OCI-LY7 (cell line): ENCODE data around the gene PAFAH1B1.

Source experiments
- EZH2phosphoT487 ChIP-seq: fragments of 200-600 bp; sonication (generic); IDR thresholded peaks from 2 replicates; pipeline ENCODE4 v1.6.1; 2018; ENCODE audit warnings: low read depth, borderline replicate concordance, mild to moderate bottlenecking, mixed run types, antibody characterized with exemption, low read length, moderate library complexity, mixed read lengths
- TF ChIP-seq, protein P1 (sequence below): fragments of 200-600 bp; sonication (generic); conservative IDR thresholded peaks from 2 replicates; pipeline ENCODE4 v1.5.1; 2014; ENCODE audit warnings: mild to moderate bottlenecking, antibody characterized with exemption, low read length, moderate library complexity, mixed read lengths

DNA sequence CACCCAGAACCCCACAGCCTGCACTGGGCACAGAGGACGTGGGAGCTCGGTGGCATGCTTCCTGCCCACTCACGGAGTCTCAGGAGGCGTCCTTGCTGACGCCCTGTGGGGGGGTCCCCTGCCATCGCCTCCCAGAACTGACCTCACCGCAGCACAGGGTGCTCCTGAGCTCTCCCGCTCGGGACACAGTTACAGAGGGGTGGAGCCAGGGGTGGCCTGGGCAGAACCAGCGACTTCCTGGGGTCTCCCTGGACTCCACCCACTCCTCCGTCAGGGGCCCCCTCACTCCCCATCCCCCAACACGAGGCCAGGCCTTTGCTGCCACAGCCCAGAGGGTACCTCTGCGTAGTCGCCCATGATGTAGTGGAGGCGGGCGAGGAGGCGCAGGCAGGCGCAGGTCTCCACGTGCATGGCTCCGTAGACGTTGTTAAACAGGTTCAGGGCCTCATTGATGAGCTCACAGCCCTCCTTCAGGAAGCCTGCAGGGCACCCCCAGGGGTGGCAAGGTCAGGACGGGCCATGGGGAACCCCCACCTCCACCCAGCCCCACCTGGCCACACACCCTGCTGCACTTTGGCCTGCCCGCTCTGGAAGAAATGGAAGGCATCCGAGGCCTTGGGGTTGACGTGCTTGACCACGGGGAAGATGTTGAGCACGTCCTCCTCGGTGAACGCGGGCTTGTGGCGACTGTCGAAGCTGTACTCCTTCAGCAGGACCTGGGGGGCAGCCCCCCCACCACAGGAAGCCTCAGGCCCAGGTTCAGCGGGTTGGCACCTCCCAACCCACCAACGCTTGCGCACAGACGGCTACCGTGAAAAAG is 100.3 kb downstream of the PAFAH1B1 start:
- TF ChIP-seq, protein P1, sequence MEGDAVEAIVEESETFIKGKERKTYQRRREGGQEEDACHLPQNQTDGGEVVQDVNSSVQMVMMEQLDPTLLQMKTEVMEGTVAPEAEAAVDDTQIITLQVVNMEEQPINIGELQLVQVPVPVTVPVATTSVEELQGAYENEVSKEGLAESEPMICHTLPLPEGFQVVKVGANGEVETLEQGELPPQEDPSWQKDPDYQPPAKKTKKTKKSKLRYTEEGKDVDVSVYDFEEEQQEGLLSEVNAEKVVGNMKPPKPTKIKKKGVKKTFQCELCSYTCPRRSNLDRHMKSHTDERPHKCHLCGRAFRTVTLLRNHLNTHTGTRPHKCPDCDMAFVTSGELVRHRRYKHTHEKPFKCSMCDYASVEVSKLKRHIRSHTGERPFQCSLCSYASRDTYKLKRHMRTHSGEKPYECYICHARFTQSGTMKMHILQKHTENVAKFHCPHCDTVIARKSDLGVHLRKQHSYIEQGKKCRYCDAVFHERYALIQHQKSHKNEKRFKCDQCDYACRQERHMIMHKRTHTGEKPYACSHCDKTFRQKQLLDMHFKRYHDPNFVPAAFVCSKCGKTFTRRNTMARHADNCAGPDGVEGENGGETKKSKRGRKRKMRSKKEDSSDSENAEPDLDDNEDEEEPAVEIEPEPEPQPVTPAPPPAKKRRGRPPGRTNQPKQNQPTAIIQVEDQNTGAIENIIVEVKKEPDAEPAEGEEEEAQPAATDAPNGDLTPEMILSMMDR: no peak
- TF ChIP-seq EZH2phosphoT487: no peak
